Neural cell (in vitro differentiated cells): ENCODE data around the gene IGLL5. TPM values are rescaled to one million over a fixed set of nuclear protein-coding genes. Genes with fewer than 3 reads are reported as not detected.

Experiments used
- H2AFZ ChIP-seq: fragments of 200-600, 300-800 bp; sonication (generic), shearing (Covaris generic); 2 replicates; pipeline ENCODE4 v1.6.0; 2014; ENCODE audit warnings: low read depth, mild to moderate bottlenecking, antibody characterized with exemption, low read length, moderate library complexity
- H3F3A ChIP-seq: fragments of 200-600 bp; shearing (Covaris generic); 2 replicates; pipeline ENCODE4 v1.6.1; 2016; ENCODE audit warnings: mild to moderate bottlenecking, moderate library complexity, mixed read lengths, antibody characterized with exemption, low read length; ENCODE audit not compliant: insufficient read depth, poor library complexity, severe bottlenecking
- H3K27ac ChIP-seq: fragments of 200-600, 300-800 bp; sonication (generic), shearing (Covaris generic); 2 replicates; pipeline ENCODE4 v1.5.1; 2014; ENCODE audit warnings: mild to moderate bottlenecking, low read length, moderate library complexity
- H3K27me3 ChIP-seq: fragments of 300-800, 200-600 bp; sonication (generic), shearing (Covaris generic); 2 replicates; pipeline ENCODE4 v1.6.0; 2014; ENCODE audit warnings: mild to moderate bottlenecking, low read depth, low read length, moderate library complexity; ENCODE audit not compliant: insufficient read depth
- H3K36me3 ChIP-seq: fragments of 300-800, 200-600 bp; sonication (generic), shearing (Covaris generic); 2 replicates; pipeline ENCODE4 v1.5.1; 2014; ENCODE audit warnings: mild to moderate bottlenecking, antibody characterized with exemption, low read length, moderate library complexity; ENCODE audit not compliant: insufficient read depth
- H3K4me2 ChIP-seq: fragments of 300-800, 200-600 bp; sonication (generic), shearing (Covaris generic); 2 replicates; pipeline ENCODE4 v1.6.0; 2014; ENCODE audit warnings: mild to moderate bottlenecking, low read length
- H3K4me3 ChIP-seq: fragments of 300-800, 200-600 bp; sonication (generic), shearing (Covaris generic); 2 replicates; pipeline ENCODE4 v1.5.1; 2014; ENCODE audit warnings: mild to moderate bottlenecking, low read length, moderate library complexity
- H3K79me2 ChIP-seq: fragments of 200-600 bp; shearing (Covaris generic); replicated peaks from 2 replicates; pipeline ENCODE4 v1.6.0; 2014; ENCODE audit warnings: mild to moderate bottlenecking, low read length, moderate library complexity; ENCODE audit not compliant: insufficient read depth
- H3K9ac ChIP-seq: fragments of 300-800, 200-600 bp; sonication (generic), shearing (Covaris generic); 2 replicates; pipeline ENCODE4 v1.6.1; 2016; ENCODE audit warnings: mild to moderate bottlenecking, low read length, mixed read lengths
- H3K9me2 ChIP-seq: fragments of 200-600 bp; shearing (Covaris generic); 2 replicates; pipeline ENCODE4 v1.6.1; 2016; ENCODE audit warnings: mild to moderate bottlenecking, low read length, mixed read lengths; ENCODE audit not compliant: insufficient read depth
- H3K9me3 ChIP-seq: fragments of 200-600, 300-800 bp; sonication (generic), shearing (Covaris generic); 2 replicates; pipeline ENCODE4 v1.6.1; 2016; ENCODE audit warnings: mild to moderate bottlenecking, mixed run types, low read length, moderate library complexity, mixed read lengths
- H4K20me1 ChIP-seq: fragments of 200-600 bp; shearing (Covaris generic); 2 replicates; pipeline ENCODE4 v1.6.1; 2016; ENCODE audit warnings: mild to moderate bottlenecking, mixed run types; ENCODE audit not compliant: insufficient read depth
- EP300 ChIP-seq: fragments of 450-650 bp; conservative IDR thresholded peaks from 2 replicates; pipeline ENCODE4 v1.6.1; 2014; ENCODE audit warnings: antibody characterized with exemption, mild to moderate bottlenecking, moderate library complexity; ENCODE audit not compliant: poor library complexity, severe bottlenecking
- EZH2 ChIP-seq: fragments of 200-600, 300-800 bp; shearing (Covaris generic), sonication (generic); IDR thresholded peaks from 2 replicates; pipeline ENCODE4 v1.6.1; 2014; ENCODE audit warnings: antibody characterized with exemption, low read length, borderline replicate concordance, mild to moderate bottlenecking; ENCODE audit not compliant: insufficient read depth, poor library complexity, severe bottlenecking
- MXI1 ChIP-seq: fragments of 450-650 bp; conservative IDR thresholded peaks from 2 replicates; pipeline ENCODE4 v1.6.1; 2014; ENCODE audit warnings: antibody characterized with exemption, mild to moderate bottlenecking; ENCODE audit not compliant: poor library complexity, severe bottlenecking
- POLR2AphosphoS5 ChIP-seq: IDR thresholded peaks from 2 replicates; pipeline ENCODE4 v1.6.1; 2012
- RAD21 ChIP-seq: fragments of 450-650 bp; conservative IDR thresholded peaks from 2 replicates; pipeline ENCODE4 v1.6.1; 2014; ENCODE audit warnings: antibody characterized with exemption, mild to moderate bottlenecking, moderate library complexity
- REST ChIP-seq: IDR thresholded peaks from 2 replicates; pipeline ENCODE4 v1.6.1; 2012; ENCODE audit warnings: borderline replicate concordance
- SMC3 ChIP-seq: fragments of 450-650 bp; conservative IDR thresholded peaks from 2 replicates; pipeline ENCODE4 v1.6.1; 2014; ENCODE audit warnings: antibody characterized with exemption, mild to moderate bottlenecking, moderate library complexity; ENCODE audit not compliant: poor library complexity
- TAF1 ChIP-seq: IDR thresholded peaks from 2 replicates; pipeline ENCODE4 v1.6.1; 2012; ENCODE audit warnings: low read depth
- polyA plus RNA-seq: library from polyadenylated mRNA; depleted of rRNA; stranded (reverse); fragments of >200 nt; gene quantifications from 2 replicates; pipeline ENCODE4 v1.2.3, GENCODE V29; 2014
- TF ChIP-seq, protein P1 (sequence below): fragments of 450-650 bp; IDR thresholded peaks from 2 replicates; pipeline ENCODE4 v1.5.1; 2014; ENCODE audit warnings: antibody characterized with exemption, mild to moderate bottlenecking, moderate library complexity; ENCODE audit not compliant: poor library complexity, severe bottlenecking

Gene IGLL5
- polyA plus RNA-seq, 1 donor from 2014 or later = 0.19 TPM

- no peak overlapping the region for H3K4me2 ChIP-seq
- no peak for TF ChIP-seq EZH2
- no peak for TF ChIP-seq REST
- no peak for TF ChIP-seq TAF1
- TF ChIP-seq MXI1 = no peak
- TF ChIP-seq EP300 = no peak
- TF ChIP-seq, protein P1, sequence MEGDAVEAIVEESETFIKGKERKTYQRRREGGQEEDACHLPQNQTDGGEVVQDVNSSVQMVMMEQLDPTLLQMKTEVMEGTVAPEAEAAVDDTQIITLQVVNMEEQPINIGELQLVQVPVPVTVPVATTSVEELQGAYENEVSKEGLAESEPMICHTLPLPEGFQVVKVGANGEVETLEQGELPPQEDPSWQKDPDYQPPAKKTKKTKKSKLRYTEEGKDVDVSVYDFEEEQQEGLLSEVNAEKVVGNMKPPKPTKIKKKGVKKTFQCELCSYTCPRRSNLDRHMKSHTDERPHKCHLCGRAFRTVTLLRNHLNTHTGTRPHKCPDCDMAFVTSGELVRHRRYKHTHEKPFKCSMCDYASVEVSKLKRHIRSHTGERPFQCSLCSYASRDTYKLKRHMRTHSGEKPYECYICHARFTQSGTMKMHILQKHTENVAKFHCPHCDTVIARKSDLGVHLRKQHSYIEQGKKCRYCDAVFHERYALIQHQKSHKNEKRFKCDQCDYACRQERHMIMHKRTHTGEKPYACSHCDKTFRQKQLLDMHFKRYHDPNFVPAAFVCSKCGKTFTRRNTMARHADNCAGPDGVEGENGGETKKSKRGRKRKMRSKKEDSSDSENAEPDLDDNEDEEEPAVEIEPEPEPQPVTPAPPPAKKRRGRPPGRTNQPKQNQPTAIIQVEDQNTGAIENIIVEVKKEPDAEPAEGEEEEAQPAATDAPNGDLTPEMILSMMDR = no peak
- TF ChIP-seq SMC3 = no peak
- no peak for TF ChIP-seq POLR2AphosphoS5
- no peak for TF ChIP-seq RAD21
- no peak overlapping the region for H2AFZ ChIP-seq
- H3K27me3 ChIP-seq = no peaks in the 10 kb centered on the region
- no peaks in the 10 kb centered on the region for H3K79me2 ChIP-seq
- no peak overlapping the region for H3K9ac ChIP-seq
- H4K20me1 ChIP-seq = no peaks in the 10 kb centered on the region
- H3K9me3 ChIP-seq = no peaks in the 10 kb centered on the region
- H3K4me3 ChIP-seq = no peak overlapping the region
- no peaks in the 10 kb centered on the region for H3K36me3 ChIP-seq
- H3K27ac ChIP-seq = no peak overlapping the region
- H3K9me2 ChIP-seq = no peaks in the 10 kb centered on the region
- H3F3A ChIP-seq = no peaks in the 10 kb centered on the region
Measured at GRCh38 chr22:22932512-22932941, 44.9 kb downstream of the IGLL5 start.

- no peak for TF ChIP-seq REST
- TF ChIP-seq MXI1 = no peak
- TF ChIP-seq, protein P1 = no peak
- TF ChIP-seq SMC3 = no peak
- no peak for TF ChIP-seq RAD21
- no peak for TF ChIP-seq POLR2AphosphoS5
- no peak for TF ChIP-seq EZH2
- Histone ChIP-seq H3K36me3 (no peaks in the 10 kb centered on the region), H3K4me2 (no peak overlapping the region), H4K20me1 (no peaks in the 10 kb centered on the region), H3K4me3 (no peak overlapping the region), H3K9ac (no peak overlapping the region), H3K27me3 (no peaks in the 10 kb centered on the region), H3K9me3 (no peaks in the 10 kb centered on the region), H3K79me2 (no peaks in the 10 kb centered on the region), H3K27ac (no peak overlapping the region), H2AFZ (no peak overlapping the region), H3K9me2 (no peaks in the 10 kb centered on the region), H3F3A (no peaks in the 10 kb centered on the region)
Measured at GRCh38 chr22:22933100-22933806, 45.6 kb downstream of the IGLL5 start.
